Activated T-cell treated with anti-CD3 and anti-CD28 coated beads, Interleukin-2, amount 50 U/mL, for 24 hours (primary cell): Measurements from ENCODE around the gene C8G.

Experiments used
- DNase-seq: peaks from one replicate; pipeline ENCODE4 v3.0.0-alpha.2; 2020
- H3K27ac Mint-ChIP-seq: 2 replicates; pipeline ENCODE4 v1.8.0; 2020; ENCODE audit warnings: mild to moderate bottlenecking, mixed read lengths
- H3K27me3 Mint-ChIP-seq: 2 replicates; pipeline ENCODE4 v1.8.0; 2020; ENCODE audit warnings: mixed read lengths
- H3K36me3 Mint-ChIP-seq: 2 replicates; pipeline ENCODE4 v1.8.0; 2020; ENCODE audit warnings: low read depth, mixed read lengths
- H3K4me1 Mint-ChIP-seq: 2 replicates; pipeline ENCODE4 v1.8.0; 2020; ENCODE audit warnings: low read depth, mixed read lengths
- H3K4me3 Mint-ChIP-seq: 2 replicates; pipeline ENCODE4 v1.8.0; 2020; ENCODE audit warnings: mild to moderate bottlenecking, moderate library complexity, mixed read lengths
- H3K9me3 Mint-ChIP-seq: 2 replicates; pipeline ENCODE4 v1.8.0; 2020; ENCODE audit warnings: mixed read lengths

Gene C8G

DNA sequence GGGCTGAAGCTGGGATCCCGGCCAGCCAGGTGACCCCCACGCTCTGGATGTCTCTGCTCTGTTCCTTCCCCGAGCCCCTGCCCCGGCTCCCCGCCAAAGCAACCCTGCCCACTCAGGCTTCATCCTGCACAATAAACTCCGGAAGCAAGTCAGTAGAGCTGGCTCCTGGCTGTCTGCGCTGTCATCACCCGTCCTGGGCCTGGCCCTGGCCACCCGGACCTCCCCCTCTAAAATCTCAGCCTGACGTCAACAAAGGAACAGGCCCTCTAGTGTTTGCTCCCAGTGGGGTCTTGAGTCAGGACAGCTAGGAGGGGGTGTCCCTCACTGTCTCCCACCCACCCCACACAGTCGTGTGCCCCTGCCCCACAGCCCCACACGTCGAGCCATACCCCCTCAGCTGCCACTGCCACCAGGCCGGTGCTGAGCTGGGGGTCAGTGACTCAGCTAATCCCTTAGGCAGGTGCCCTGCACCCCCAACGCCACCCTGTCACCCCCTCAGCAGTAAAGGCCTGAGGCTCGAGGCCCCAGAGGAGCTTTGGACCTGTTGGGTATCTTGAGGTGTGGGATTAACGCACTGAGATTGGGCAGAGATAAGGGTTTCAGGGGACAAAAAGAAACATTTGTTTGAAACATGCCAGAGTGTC lies 36.7 kb downstream of the C8G start:
- Mint-ChIP-seq H3K4me1 (peaks cover 2% of the 10 kb centered on the region), H3K27ac (no peak overlapping the region), H3K27me3 (peaks cover 33% of the 10 kb centered on the region)

DNA sequence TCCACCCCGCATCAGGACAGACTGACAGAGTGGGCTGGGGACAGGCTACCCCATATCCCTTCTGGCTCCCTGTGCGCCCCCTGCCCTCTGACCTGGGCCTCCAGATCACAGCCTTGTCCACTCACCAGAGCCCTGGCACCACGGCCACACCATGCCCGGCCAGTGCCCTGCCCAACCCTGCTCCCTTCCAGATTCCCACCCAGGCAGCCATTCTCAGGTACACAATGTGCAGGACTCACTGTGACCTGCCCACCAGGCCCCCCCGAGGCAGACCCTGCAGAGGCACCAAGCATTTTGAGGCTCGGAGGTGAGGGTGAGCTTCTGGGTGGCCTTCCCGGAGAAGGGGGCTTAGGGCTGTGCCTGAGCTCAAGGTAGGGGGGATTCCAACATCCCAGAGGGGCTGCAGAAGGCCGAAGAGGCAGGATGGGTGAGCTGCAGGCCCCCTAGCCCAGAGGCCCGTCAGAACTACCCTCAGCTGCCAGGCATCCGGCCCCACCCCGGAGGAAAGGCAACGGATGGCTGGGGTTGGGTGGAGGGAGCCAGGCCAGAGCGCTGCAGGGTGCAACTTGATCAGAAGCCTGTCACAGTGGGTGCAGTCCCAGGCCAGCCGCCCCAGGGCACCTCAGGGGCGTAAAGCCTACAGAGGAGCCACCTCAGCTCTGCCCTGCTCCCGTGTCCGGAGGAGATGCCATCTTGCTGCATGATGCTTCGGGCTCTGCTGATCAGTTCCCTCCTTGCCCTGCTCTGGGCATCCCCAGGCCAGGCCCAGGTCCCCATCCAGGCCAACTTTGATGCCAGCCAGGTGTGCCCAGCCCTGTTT lies 37.4 kb downstream of the C8G start, which contains the start of gene LCNL1:
TSS of gene LCNL1 (plus strand) at position 762 of the 820 bp plus-strand sequence. CDS start 594 bp downstream, outside the sequence.
- H3K4me1 Mint-ChIP-seq = peaks cover under 1% of the 10 kb centered on the region
- no peak within 1 kb of the TSS for H3K4me3 Mint-ChIP-seq
- no peaks in the 10 kb centered on the region for H3K9me3 Mint-ChIP-seq
- peaks cover 33% of the 10 kb centered on the region for H3K27me3 Mint-ChIP-seq
- H3K27ac Mint-ChIP-seq = no peak within 1 kb of the TSS
- no peak for DNase-seq
- no peaks in the 10 kb centered on the region for H3K36me3 Mint-ChIP-seq

More for the DNA sequence above, 36.7 kb downstream of the C8G start:
- H3K9me3 Mint-ChIP-seq = no peaks in the 10 kb centered on the region
- no peak overlapping the region for H3K4me3 Mint-ChIP-seq
- DNase-seq = no peak
- H3K36me3 Mint-ChIP-seq = no peaks in the 10 kb centered on the region

DNA sequence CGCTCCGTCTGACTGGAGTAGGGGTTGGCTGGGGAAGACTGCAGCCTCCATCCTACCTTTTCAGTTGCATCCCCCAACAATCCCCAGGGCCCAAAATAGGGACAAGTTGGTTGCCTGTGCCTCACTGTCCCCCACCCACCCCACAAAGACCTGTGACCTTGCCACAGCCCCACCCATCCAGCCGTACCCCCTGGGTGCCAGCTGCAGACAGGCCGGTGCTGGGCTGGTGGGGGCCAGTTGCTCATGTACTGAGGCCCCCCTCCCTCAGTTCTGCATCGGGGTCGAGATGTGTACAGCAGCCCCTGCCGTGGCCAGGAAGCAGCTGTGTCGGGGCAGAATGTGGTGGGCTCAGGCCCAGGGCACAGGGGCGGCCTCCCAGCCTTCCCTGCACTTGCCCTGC lies 38.1 kb downstream of the C8G start:
- Mint-ChIP-seq H3K4me3 (no peak overlapping the region), H3K27me3 (peaks cover 36% of the 10 kb centered on the region), H3K27ac (no peak overlapping the region), H3K36me3 (no peaks in the 10 kb centered on the region), H3K4me1 (no peaks in the 10 kb centered on the region), H3K9me3 (no peaks in the 10 kb centered on the region)
- no peak for DNase-seq

GRCh38 chr9:136983656-136984314 lies 38.7 kb downstream of the C8G start:
- peaks cover 36% of the 10 kb centered on the region for H3K27me3 Mint-ChIP-seq
- no peaks in the 10 kb centered on the region for H3K4me1 Mint-ChIP-seq
- H3K4me3 Mint-ChIP-seq = no peak overlapping the region
- no peaks in the 10 kb centered on the region for H3K36me3 Mint-ChIP-seq
- DNase-seq = no peak
- no peaks in the 10 kb centered on the region for H3K9me3 Mint-ChIP-seq
- H3K27ac Mint-ChIP-seq = no peak overlapping the region

DNA sequence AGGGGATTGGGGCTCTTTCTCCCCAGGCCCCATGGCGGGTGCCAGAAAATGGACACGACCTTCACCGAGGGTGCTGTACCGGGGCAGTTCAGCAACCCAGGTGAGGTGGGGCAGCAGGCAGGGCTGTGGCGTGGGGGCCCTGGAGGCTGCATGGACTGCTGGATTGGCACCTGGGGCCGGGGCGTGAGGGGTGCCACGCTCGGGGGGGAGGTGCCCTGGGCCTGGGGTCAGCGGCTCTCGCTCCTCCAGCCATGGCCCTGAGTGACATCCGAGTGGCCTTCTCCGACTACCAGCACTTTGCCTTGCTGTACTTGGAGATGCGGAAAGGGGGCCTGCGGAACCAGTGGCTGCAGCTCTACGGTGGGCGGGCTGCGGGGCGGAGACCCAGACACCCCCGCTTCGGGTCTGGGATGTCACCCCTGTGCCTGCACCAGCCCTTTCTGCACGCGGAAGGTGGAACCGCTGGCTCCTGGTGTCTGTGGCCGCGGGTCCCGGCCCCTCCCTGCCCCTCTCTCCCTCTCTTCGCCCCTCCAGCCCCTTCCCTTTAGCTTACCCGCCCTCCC lies 39.5 kb downstream of the C8G start:
- no peak overlapping the region for H3K27ac Mint-ChIP-seq
- DNase-seq = no peak
- no peaks in the 10 kb centered on the region for H3K9me3 Mint-ChIP-seq
- H3K4me1 Mint-ChIP-seq = no peaks in the 10 kb centered on the region
- no peaks in the 10 kb centered on the region for H3K36me3 Mint-ChIP-seq
- peaks cover 36% of the 10 kb centered on the region for H3K27me3 Mint-ChIP-seq
- no peak overlapping the region for H3K4me3 Mint-ChIP-seq

- Mint-ChIP-seq H3K27ac (no peak overlapping the region), H3K4me3 (no peak overlapping the region), H3K4me1 (no peaks in the 10 kb centered on the region), H3K9me3 (no peaks in the 10 kb centered on the region), H3K27me3 (peaks cover 36% of the 10 kb centered on the region), H3K36me3 (no peaks in the 10 kb centered on the region)
- DNase-seq = peak; percentile 41
Observed at GRCh38 chr9:136985027-136985602, 40.1 kb downstream of the C8G start.

GRCh38 chr9:136985853-136986252 lies 40.8 kb downstream of the C8G start:
- Mint-ChIP-seq H3K4me1 (no peaks in the 10 kb centered on the region), H3K27ac (no peak overlapping the region), H3K27me3 (peaks cover 36% of the 10 kb centered on the region), H3K9me3 (no peaks in the 10 kb centered on the region), H3K4me3 (no peak overlapping the region), H3K36me3 (no peaks in the 10 kb centered on the region)
- no peak for DNase-seq

GRCh38 chr9:136988872-136989271 lies 43.8 kb downstream of the C8G start:
- no peak for DNase-seq
- H3K4me1 Mint-ChIP-seq = peaks cover 14% of the 10 kb centered on the region
- H3K27me3 Mint-ChIP-seq = peaks cover 21% of the 10 kb centered on the region
- H3K9me3 Mint-ChIP-seq = no peaks in the 10 kb centered on the region
- H3K4me3 Mint-ChIP-seq = no peak overlapping the region
- no peak overlapping the region for H3K27ac Mint-ChIP-seq
- H3K36me3 Mint-ChIP-seq = peaks cover 14% of the 10 kb centered on the region

DNA sequence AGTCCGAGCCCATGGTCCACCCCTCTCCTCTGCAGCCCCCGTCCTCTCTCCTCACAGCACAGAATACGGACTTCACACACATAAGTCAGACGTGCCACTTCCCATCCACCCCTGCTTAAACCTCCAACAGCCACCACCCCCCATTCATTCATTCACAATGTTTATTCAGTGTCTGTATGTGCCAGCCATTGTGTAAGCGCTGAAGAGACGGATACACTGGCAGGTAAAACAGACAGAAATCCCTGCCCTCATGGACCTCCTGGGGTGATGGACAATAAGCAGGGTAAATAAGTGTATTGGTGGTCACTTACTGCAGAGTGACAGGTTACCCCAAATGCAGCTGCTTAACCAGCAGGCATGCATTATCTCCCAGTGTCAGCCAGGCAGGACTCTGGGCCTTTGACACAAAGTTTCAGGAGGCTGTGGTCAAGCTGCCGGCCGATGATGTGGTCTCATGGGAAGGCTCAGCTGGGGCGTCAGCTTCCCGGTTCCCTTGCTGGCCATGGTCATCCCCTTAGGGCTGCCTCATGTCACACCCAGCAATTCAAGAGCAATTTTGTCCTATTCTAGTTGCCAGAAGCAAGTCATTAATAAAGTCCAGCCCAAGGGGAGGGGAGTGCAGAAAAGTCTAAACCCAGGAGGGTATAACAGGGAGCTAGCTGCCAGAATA lies 45.3 kb downstream of the C8G start:
- Mint-ChIP-seq H3K36me3 (peaks cover 19% of the 10 kb centered on the region), H3K4me1 (peaks cover 18% of the 10 kb centered on the region), H3K27ac (peak overlapping the region; percentile 39), H3K9me3 (no peaks in the 10 kb centered on the region), H3K27me3 (peaks cover 8% of the 10 kb centered on the region), H3K4me3 (no peak overlapping the region)
- DNase-seq = no peak

GRCh38 chr9:136991993-136992818 lies 47.2 kb downstream of the C8G start, which contains the start of gene PAXX:
Gene PAXX, plus strand, starts transcription at chr9:136992422. Its CDS starts 22 bp downstream, at chr9:136992444.
- peaks cover 19% of the 10 kb centered on the region for H3K36me3 Mint-ChIP-seq
- peak within 1 kb of the TSS; percentile 87 for H3K4me3 Mint-ChIP-seq
- peaks cover 26% of the 10 kb centered on the region for H3K4me1 Mint-ChIP-seq
- H3K9me3 Mint-ChIP-seq = no peaks in the 10 kb centered on the region
- peak; percentile 97 for DNase-seq
- H3K27me3 Mint-ChIP-seq = peaks cover 3% of the 10 kb centered on the region
- H3K27ac Mint-ChIP-seq = peak within 1 kb of the TSS; percentile 87

DNA sequence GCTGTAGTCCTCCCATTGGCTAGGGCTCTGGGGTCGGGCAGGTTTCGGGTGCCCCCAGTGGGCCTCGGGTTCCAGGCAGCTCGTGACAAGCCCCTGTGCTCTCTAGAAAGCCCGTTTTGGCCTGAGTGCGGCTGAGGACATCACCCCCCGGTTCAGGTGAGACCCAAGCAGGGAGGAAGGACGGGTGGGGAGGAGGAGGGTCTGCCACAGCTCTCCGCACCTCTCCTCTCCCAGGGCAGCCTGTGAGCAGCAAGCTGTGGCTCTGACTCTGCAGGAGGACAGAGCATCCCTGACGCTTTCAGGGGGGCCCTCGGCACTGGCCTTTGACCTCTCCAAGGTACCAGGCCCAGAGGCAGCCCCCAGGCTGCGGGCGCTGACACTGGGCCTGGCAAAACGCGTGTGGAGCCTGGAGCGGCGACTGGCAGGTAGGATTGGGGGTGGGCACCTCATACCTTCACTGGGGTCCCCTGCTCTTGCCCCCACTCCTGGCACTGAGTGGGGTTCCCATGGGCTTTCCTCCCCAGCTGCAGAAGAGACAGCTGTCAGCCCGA lies 47.9 kb downstream of the C8G start:
- DNase-seq = no peak
- Mint-ChIP-seq H3K36me3 (peaks cover 19% of the 10 kb centered on the region), H3K4me1 (peaks cover 33% of the 10 kb centered on the region), H3K27me3 (peaks cover 4% of the 10 kb centered on the region), H3K9me3 (no peaks in the 10 kb centered on the region), H3K27ac (peak overlapping the region; percentile 87), H3K4me3 (peak overlapping the region; percentile 87)

DNA sequence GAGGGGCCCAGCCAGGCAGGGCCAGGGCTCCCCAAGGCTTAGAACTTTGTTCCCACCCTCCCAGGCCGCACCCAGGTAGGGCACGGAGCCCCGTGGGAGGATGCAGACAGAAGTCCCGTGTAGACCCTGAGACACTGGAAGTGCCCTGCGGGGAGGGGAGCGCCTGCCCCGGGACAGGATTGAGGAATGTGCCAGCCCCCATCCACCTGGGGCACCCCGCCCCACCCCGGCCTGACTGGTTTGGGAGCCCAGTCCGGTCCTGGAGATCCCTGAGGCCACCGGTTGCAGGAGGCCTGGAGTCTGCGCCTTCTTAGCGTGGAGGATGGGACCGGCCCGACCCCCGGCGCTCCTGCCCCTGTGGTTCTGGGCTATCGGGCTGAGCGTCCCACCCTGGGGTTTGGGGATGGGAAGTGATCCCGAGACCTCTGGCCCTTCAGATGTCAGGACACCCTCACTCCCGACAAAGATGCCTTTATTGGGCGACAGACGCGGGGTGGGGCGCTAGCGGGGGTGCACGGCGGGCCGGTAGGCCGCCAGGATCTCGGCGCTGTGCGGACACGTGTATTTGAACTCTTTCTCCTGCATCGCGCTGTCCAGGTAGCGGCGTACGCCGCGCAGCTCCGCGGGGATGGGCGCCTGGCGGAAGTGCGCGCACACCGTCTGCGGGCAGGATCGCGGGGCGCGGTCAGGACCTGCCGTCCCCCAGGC lies 49.3 kb downstream of the C8G start:
- Mint-ChIP-seq H3K27me3 (peaks cover 9% of the 10 kb centered on the region), H3K27ac (no peak overlapping the region), H3K4me1 (peaks cover 43% of the 10 kb centered on the region), H3K9me3 (no peaks in the 10 kb centered on the region), H3K36me3 (peaks cover 19% of the 10 kb centered on the region), H3K4me3 (peak overlapping the region; percentile 87)
- DNase-seq = no peak
